Karpas-422 (cell line): ENCODE data around the gene TIMM23B. TPM values are rescaled to one million over a fixed set of nuclear protein-coding genes. Genes with fewer than 3 reads are reported as not detected.

Experiments used
- small RNA-seq: library from RNA; depleted of rRNA; stranded (forward); fragments of <200 nt; gene quantifications from one replicate; pipeline ENCODE3, GENCODE V24; 2014
- total RNA-seq: library from RNA; depleted of rRNA; stranded (reverse); fragments of >200 nt; shearing (Covaris generic); gene quantifications from 2 replicates; pipeline ENCODE4 v1.2.3, GENCODE V29; 2014; ENCODE audit warnings: low replicate concordance; rRNA removed

Gene TIMM23B
- total RNA-seq, 1 experiment from 2014 or later = 31.7 TPM

Small RNA genes within 50 kb of the gene (small RNA-seq; reads per million reads assigned to genes)
- gene RNA5SP317 (not detected), gene SNORA74C-2 (0.16 reads per million)

Other genes with a start within 250 kb of the TIMM23B start
- 0.75 and 1.8 TPM in 2 replicates for gene OGDHL, start 179.7 kb upstream of the TIMM23B start, total RNA-seq
- gene PARG, start within 50 bp of the TIMM23B start, total RNA-seq = 43.2 and 47.6 TPM in 2 replicates
- 12.0 and 17.1 TPM in 2 replicates for gene AGAP6, start 46.4 kb downstream of the TIMM23B start, total RNA-seq
- 24.8 and 29.3 TPM in 2 replicates for gene WASHC2A, start 125.9 kb downstream of the TIMM23B start, total RNA-seq